ENCODE data around the gene MRPL28. TPM values are rescaled to one million over a fixed set of nuclear protein-coding genes. Genes with fewer than 3 reads are reported as not detected.
A peak's percentile ranks its signal among the peaks of the same experiment; 100 is the strongest.

MRPL28 gene
- total and polyA plus RNA-seq, 2 donors from 2014 or later = 59.1 to 201 TPM

GRCh38 chr16:354971-355461 lies 15.3 kb downstream of the MRPL28 start:
- H3K27ac ChIP-seq (ENCODE audit: low read depth in 2 of 2, low read length in 2 of 2) = no peak overlapping the region
- intact Hi-C loops (cut with DNase I) = no loop called here
- DNase-seq (peak in 1 of 5 donors; percentile 79), FAIRE-seq (no peak)
- TF ChIP-seq CTCF (IDR thresholded peaks at IDR 0.05; ENCODE audit: borderline replicate concordance, extremely low read depth, insufficient read depth) = no peak
- H3K4me3 ChIP-seq (ENCODE audit: low read length in 3 of 3) = no peak overlapping the region
- no peak overlapping the region for H3K9ac ChIP-seq (ENCODE audit: low read length in 3 of 3)
- H3K4me1 ChIP-seq (ENCODE audit: control insufficient read depth in 2 of 3, insufficient read depth in 2 of 3, low read depth in 1 of 3, low read length in 3 of 3) = peaks cover 0 to 4% (median 0%) of the 10 kb centered on the region in 3 donors
- H3K27me3 ChIP-seq (ENCODE audit: control insufficient read depth, insufficient read depth, low read length) = no peaks in the 10 kb centered on the region
- H3K9me3 ChIP-seq (ENCODE audit: control insufficient read depth in 2 of 3, insufficient read depth in 1 of 3, low read length in 3 of 3) = no peaks in the 10 kb centered on the region
- H3K36me3 ChIP-seq (ENCODE audit: control insufficient read depth in 2 of 3, insufficient read depth in 3 of 3, low read length in 3 of 3) = peaks cover 0 to 6% (median 0%) of the 10 kb centered on the region in 3 donors

- H3K36me3 ChIP-seq (ENCODE audit: control insufficient read depth in 2 of 3, insufficient read depth in 3 of 3, low read length in 3 of 3) = peaks cover 0 to 6% (median 0%) of the 10 kb centered on the region in 3 donors
- no peak for FAIRE-seq
- H3K4me3 ChIP-seq (ENCODE audit: low read length in 3 of 3) = no peak overlapping the region
- peak in 1 of 5 donors; percentile 76 for DNase-seq
- H3K27me3 ChIP-seq (ENCODE audit: control insufficient read depth, insufficient read depth, low read length) = no peaks in the 10 kb centered on the region
- intact Hi-C loops (cut with DNase I) = no loop called here
- no peak overlapping the region for H3K27ac ChIP-seq (ENCODE audit: low read depth in 2 of 2, low read length in 2 of 2)
- no peak overlapping the region for H3K9ac ChIP-seq (ENCODE audit: low read length in 3 of 3)
- H3K4me1 ChIP-seq (ENCODE audit: control insufficient read depth in 2 of 3, insufficient read depth in 2 of 3, low read depth in 1 of 3, low read length in 3 of 3) = peaks cover 0 to 4% (median 0%) of the 10 kb centered on the region in 3 donors
- no peak for TF ChIP-seq CTCF (IDR thresholded peaks at IDR 0.05; ENCODE audit: borderline replicate concordance, extremely low read depth, insufficient read depth)
- no peaks in the 10 kb centered on the region for H3K9me3 ChIP-seq (ENCODE audit: control insufficient read depth in 2 of 3, insufficient read depth in 1 of 3, low read length in 3 of 3)
These were observed 16.0 kb downstream of the MRPL28 start for GRCh38 chr16:354291-354881.

- DNase-seq = peak in 2 of 5 donors; percentile 82 to 87
- Histone ChIP-seq H3K9ac (ENCODE audit: low read length in 3 of 3) (no peak overlapping the region), H3K4me1 (ENCODE audit: control insufficient read depth in 2 of 3, insufficient read depth in 2 of 3, low read depth in 1 of 3, low read length in 3 of 3) (peaks cover 0 to 6% (median 0%) of the 10 kb centered on the region in 3 donors), H3K27ac (ENCODE audit: low read depth in 2 of 2, low read length in 2 of 2) (no peak overlapping the region), H3K27me3 (ENCODE audit: control insufficient read depth, insufficient read depth, low read length) (no peaks in the 10 kb centered on the region), H3K9me3 (ENCODE audit: control insufficient read depth in 2 of 3, insufficient read depth in 1 of 3, low read length in 3 of 3) (no peaks in the 10 kb centered on the region), H3K36me3 (ENCODE audit: control insufficient read depth in 2 of 3, insufficient read depth in 3 of 3, low read length in 3 of 3) (peaks cover 0 to 6% (median 0%) of the 10 kb centered on the region in 3 donors), H3K4me3 (ENCODE audit: low read length in 3 of 3) (peak overlapping the region in 1 of 3 donors; percentile 53)
- intact Hi-C loops (cut with DNase I) = no loop called here
- no peak for FAIRE-seq
- no peak for TF ChIP-seq CTCF (IDR thresholded peaks at IDR 0.05; ENCODE audit: borderline replicate concordance, extremely low read depth, insufficient read depth)
These were observed 16.7 kb downstream of the MRPL28 start for GRCh38 chr16:353404-354290.
